ENCODE measurements around the gene SECISBP2L.
A peak's percentile ranks its signal among the peaks of the same experiment; 100 is the strongest.

SECISBP2L gene

GRCh38 chr15:49024840-49025239 is 21.4 kb downstream of the SECISBP2L start:
- CTCF ChIA-PET, result interaction anchor here (1.0 kb wide), 1 partner anchor 13 kb away, joined by 3 read pairs; no protein-coding TSS in a partner anchor
- POLR2A ChIA-PET, result no interaction called here
- no peak for TF ChIP-seq CTCF (IDR thresholded peaks at IDR 0.05; ENCODE audit: control extremely low read depth, extremely low read depth, low read depth, missing control alignments)
- peak; percentile 20 for DNase-seq (ENCODE audit: extremely low spot score)

DNA sequence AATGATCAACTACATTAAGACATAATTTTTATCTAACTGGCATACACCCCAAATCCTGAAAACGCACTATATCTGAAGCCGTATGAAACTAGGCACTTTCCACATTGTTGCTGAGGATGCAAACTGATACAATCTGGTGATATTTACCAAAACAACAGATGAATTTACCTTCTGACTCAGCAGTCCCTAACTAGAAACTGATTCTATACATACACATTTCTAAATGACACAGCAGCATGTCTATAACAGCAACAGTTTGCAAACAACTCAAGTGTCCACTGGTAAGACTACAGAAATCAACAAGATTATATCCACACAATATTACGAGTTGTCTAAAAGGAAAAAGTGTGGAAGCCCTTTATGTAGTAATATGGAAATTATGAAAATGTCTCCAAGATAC is 22.9 kb downstream of the SECISBP2L start:
- ChIA-PET CTCF (no interaction called here), POLR2A (no interaction called here)
- DNase-seq (ENCODE audit: extremely low spot score), result peak; percentile 19
- no peak for TF ChIP-seq CTCF (IDR thresholded peaks at IDR 0.05; ENCODE audit: control extremely low read depth, extremely low read depth, low read depth, missing control alignments)

- no peak for TF ChIP-seq CTCF (IDR thresholded peaks at IDR 0.05; ENCODE audit: control extremely low read depth, extremely low read depth, low read depth, missing control alignments)
- DNase-seq (ENCODE audit: extremely low spot score), result no peak
- CTCF ChIA-PET, result interaction anchor here (1.1 to 1.4 kb wide), 2 partner anchors 30 to 40 kb away, joined by 4 to 5 read pairs; partner anchors contain the start of gene SECISBP2L
- POLR2A ChIA-PET, result no interaction called here
These were observed 30.4 kb downstream of the SECISBP2L start for GRCh38 chr15:49015896-49016295.

DNA sequence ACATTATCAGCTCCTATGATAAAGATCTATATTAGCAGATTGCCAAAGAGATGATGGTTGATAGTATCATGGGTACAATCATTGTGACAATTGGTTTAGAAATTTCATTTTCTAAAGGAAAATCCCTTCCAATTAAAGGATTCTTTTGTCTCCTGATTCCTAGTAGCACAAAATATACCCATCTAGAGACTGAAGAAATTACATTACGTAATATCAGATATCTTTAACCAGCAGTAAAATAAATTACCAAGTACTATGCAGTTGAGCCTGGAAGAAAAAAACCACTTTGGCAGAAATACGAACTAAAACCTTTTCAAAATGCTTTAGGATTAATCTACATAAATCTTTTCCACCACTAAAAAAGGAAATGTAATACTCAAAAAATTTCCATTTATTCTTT is 46.9 kb downstream of the SECISBP2L start:
- CTCF ChIA-PET, result interaction anchor here (1.2 to 1.7 kb wide), 2 partner anchors 10 to 24 kb away, joined by 3 to 4 read pairs; no protein-coding TSS in a partner anchor
- POLR2A ChIA-PET, result no interaction called here
- TF ChIP-seq CTCF (IDR thresholded peaks at IDR 0.05; ENCODE audit: control extremely low read depth, extremely low read depth, low read depth, missing control alignments), result no peak
- no peak for DNase-seq (ENCODE audit: extremely low spot score)

- no peak for DNase-seq (ENCODE audit: extremely low spot score)
- POLR2A ChIA-PET, result no interaction called here
- CTCF ChIA-PET, result no interaction called here
- no peak for TF ChIP-seq CTCF (IDR thresholded peaks at IDR 0.05; ENCODE audit: control extremely low read depth, extremely low read depth, low read depth, missing control alignments)
These were observed 50.0 kb downstream of the SECISBP2L start for GRCh38 chr15:48996276-48996675.

DNA sequence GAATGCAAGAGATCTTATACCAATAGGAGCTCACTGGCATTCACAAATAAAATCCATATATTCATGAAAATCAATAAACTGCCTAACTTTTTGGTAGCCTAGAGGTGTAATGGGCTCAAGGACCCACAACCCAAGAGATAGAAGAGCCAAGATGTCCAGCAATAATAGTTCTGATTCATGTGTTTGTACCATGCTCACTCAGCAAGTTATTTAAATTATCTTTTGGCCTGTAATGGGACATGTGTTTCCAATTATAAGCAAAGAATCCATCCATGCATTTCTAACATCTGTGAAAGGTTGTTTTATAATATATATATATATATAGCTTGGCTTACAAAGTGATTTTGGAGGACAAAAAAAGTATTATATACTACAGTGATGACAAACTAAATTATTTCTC is 52.9 kb downstream of the SECISBP2L start:
- ChIA-PET CTCF (interaction anchor here (1.2 to 5.5 kb wide), 5 partner anchors 18 to 213 kb away, joined by 3 to 48 read pairs (median 3); no protein-coding TSS in a partner anchor), POLR2A (no interaction called here)
- no peak for DNase-seq (ENCODE audit: extremely low spot score)
- TF ChIP-seq CTCF (IDR thresholded peaks at IDR 0.05; ENCODE audit: control extremely low read depth, extremely low read depth, low read depth, missing control alignments), result no peak
